ENCODE data around the gene BRAF.

GRCh38 chr7:140863184-140863583 lies 61.5 kb downstream of the BRAF start:
- TF ChIP-seq POLR2A (IDR thresholded peaks at IDR 0.05) (no peak), CTCF (IDR thresholded peaks at IDR 0.05) (no peak)

Data from right lobe of liver (tissue), 4 donors.